Femur (tissue), 1 donor: ENCODE results near the gene DENND2C.
A peak's percentile ranks its signal among the peaks of the same experiment; 100 is the strongest.

Source experiments
- DNase-seq: peaks from one replicate; pipeline ENCODE4 v3.0.0-alpha.2; 2017

DENND2C gene, protein sequence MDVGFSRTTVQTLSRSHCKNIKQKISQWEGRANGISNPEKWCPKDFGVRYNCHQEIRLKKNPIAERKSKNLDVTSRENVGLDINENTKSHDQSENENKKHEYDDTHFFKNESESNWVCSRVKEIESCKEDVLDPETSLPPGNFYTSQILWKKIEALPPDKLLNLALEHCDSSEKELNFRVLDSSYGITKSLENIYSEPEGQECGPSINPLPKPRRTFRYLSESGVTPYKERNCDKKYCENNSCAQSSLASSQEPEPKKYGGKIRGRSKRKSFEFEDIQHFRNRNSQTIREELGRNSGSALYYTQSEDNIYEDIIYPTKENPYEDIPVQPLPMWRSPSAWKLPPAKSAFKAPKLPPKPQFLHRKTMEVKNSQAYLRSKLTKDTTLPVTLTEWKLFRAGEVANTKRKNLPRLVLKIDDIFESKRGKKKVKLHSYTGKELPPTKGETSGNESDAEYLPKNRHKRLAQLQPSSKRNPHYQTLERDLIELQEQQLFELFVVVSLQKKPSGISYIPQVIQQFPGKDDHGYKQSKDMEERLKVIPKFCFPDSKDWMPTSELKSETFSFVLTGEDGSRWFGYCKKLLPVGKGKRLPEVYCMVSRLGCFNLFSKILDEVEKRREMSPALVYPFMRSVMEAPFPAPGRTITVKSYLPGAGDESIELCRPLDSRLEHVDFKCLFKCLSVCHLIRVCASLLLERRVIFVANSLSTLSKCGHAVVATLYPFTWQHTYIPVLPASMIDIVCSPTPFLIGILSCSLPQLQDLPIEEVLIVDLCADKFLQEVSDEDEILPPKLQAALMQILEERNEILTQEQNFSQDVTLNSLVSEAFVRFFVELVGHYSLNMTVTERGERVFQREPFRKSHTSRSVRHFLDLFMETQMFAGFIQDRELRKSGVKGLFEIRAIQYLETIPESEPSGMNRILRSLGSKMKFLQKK

DNA sequence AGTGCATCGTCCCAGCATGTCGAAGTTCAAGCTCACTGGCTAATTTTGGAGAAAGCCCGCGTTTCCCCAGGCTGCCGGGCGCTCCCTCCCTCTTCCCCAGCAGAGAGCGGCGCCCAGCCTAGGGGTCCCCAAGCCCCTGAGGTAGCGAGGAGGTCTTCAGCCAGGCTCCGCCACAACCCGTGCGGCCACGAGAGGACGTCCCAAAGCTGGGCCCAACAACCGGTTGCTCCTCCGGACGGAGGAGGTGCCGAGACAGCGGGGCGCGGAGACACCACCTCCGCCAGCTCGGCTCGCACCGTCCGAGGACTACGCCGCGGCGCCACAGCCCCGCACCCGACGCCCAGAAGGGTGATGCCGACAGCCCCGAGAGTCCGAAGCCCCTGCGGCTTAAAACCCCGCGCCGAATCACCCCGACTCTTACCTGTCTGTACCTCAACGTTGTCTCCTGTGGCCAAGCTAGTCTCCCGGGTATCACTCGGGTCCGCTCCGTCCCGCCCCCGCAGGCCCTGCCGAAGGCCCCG lies at the start of gene DENND2C:
Gene DENND2C, minus strand, starts transcription at position 488 of the 521 bp plus-strand sequence. CDS start 44,065 bp downstream, outside the sequence.
- no peak for DNase-seq

DNA sequence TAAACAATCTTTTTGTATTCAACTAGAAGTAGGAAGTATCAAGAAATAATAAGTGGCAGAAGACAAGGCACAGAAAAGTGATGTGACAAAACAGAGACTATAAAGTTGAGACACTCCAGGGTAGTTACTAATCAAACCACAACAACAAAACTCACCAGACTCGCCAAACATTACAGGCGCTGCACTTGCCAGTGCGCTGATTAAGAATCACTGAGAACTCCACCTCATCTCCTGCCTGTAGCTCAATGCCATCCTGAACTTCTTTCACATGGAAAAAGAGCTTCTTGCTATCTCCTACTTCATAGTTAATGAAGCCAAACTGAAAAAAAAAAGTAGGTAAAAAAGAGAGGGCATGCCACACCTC lies 49.6 kb upstream of the DENND2C start:
- DNase-seq, result no peak

DNA sequence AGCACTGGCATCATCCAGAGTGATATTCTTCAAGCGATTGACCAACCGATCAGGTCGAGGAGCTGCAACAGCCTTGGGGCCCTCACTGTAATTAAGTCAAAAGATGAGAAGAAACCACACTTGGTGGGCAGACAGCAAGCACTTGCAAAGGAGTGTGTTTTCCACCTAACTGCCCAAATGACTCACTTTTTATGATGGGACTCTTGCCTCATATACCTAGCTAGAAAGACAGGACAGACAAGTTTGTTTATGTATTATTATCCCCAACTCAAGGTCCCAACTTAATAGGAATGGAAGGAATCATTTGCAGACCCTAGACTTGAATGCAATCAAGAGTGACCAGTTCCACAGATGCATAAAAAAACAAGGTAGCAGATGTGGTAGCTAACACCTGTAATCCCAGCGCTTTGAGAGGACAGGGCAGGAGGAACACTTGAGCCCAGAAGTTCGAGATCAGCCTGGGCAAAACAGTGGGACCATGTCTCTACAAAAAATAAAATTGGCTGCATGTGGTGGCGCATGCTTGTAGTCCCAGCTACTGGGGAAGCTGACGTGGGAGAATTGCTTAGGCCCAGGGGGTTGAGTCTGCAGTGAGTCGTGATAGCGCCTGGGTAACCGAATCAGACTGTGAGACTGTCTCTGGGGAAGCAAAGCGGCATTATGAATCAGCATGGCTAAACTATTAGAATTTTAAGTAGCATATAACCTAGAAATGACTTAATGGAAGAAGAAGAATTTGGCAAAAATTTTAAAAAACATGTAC lies 49.0 kb upstream of the DENND2C start:
- DNase-seq, result no peak

DNA sequence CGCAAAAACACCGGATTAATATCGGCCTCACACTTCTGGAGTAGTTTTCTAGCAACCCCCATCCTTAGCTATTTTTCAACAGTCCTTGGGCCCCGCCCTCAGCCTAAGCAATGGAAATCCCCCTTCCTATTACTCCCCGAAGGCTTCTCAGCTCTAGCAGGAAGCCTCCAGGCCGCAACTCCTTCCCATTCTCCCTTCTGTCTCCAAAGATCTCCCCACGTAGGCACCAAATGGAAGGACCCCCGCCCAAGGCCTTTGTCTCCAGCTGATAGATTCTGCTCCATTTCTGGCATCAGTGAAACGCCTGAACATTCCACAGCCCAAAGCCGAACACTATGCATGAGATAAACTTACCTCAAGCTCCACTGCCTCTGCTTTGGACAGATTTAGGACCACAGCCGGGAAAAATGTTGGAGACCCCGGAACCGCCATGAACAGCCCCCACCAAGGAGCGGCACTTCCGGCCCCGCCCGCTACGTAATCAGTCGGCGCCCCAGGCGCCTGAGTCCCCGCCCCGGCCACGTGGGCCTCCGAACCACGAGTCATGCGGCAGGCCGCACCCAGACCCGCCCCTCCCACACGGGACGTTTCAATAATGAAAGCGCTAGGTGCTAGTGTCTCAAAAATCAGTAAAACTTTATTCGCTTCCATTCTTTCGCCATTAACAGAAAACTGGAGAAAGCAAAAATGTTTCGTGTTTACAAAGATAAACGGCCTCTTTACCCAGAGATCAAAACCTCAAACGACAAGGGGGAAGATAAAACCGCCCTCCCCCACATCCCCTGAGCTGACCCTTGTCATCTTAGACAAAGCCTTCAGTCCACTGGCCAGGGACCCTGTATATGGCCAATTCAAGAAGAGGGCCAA lies 46.7 kb upstream of the DENND2C start, which contains the start of gene NRAS:
Gene NRAS, minus strand, starts transcription at position 468 of the 867 bp plus-strand sequence. CDS start 611 bp downstream, outside the sequence.
- peak; percentile 97 for DNase-seq

DNA sequence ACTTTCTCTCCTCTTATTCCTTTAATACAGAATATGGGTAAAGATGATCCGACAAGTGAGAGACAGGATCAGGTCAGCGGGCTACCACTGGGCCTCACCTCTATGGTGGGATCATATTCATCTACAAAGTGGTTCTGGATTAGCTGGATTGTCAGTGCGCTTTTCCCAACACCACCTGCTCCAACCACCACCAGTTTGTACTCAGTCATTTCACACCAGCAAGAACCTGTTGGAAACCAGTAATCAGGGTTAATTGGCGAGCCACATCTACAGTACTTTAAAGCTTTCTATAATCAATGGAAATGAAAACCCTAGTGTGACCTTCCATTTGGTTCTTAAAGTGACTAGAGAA lies 46.1 kb upstream of the DENND2C start:
- no peak for DNase-seq

DNA sequence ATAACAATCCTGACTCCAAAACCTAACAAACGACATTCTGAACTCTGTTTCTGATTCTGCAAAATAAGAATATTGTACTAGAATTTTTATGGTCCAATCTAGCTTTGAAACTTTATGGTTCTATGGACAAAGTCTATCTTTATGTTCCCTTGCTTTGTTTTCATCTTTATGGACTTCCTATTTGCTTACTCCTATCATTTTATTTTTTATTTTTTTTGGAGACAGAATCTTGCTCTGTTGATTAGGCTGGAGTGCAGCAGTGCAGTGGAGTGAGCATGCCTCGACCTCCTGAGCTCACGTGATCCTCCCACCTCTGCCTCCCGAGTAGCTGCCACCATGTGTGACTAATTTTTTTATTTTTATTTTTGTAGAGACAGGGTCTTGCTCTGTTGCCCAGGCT lies 43.1 kb upstream of the DENND2C start:
- DNase-seq, result no peak

DNA sequence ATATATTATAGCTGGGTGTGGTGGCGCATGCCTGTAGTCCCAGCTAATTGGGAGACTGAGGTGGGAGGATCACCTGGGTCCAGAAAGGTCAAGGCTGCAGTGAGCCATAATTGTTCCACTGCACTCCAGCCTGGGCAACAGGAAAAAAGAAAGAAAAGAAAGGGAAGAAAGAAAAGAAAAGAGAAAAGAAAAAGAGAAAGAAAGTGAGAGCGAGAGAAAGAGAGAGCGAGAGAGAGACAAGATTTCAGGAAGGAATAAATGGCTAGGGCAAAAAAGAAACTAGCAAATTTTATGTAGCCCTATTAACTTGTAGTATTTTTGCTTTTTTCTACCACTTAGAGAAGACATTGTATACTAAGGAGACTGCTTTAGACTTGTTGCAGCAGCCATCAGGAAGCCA lies 40.5 kb upstream of the DENND2C start:
- DNase-seq, result no peak

DNA sequence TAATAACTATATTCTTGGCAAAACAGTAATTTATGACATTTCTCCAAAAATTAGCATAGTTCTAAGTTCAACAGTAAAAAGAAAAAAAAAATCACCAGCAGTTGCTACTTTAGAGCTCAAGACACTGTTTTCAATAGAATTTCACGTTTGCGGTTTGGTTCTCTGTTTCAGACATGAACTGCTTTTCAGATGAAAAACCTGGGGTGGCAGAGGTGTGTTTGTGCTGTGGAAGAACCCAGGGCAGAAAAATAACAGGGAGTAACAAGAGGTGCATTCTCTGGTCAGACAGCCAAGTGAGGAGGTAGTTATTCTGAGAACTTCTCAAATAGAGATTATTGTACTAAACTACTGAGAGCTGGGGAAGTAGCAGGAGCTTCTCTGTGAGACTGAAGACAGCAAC lies 37.8 kb upstream of the DENND2C start:
- DNase-seq, result no peak

DNA sequence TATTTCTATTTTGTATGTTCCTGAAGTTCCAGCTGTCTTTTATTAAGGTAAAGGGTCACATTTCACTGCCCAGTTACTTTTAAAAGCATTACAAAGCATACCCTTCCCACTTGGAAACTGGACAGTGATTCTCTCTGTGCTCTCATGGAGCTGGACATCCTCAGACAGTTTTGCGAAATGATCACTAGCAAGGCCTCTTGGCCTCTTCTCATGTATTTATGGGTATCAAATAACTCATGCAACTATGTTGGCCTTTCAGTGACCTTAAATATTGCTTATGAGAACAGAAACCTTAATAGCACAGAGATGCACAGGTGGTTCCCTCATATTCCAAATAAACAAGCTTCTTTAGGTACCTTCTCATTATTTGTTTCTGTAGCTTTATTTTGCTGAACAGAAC lies 33.4 kb upstream of the DENND2C start:
- DNase-seq, result no peak

DNA sequence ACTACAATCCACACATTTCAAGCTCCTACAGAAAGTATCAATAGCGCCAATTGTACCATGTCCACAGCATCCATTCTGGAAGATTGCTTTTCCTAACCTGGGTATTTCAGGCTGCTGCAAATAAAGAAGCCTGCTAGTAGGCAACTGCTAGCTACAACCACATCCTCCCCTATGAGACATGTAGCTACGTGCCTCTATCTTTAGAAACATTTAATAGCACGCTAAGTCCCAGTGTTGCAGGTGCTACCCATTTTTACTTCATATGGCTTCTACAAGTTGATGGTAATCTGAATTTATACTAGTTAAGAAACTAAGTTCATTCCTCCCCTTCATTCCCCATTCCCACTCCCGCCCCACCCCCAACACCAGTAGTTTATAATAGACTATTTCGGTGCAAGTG lies 32.9 kb upstream of the DENND2C start:
- DNase-seq, result no peak

DNA sequence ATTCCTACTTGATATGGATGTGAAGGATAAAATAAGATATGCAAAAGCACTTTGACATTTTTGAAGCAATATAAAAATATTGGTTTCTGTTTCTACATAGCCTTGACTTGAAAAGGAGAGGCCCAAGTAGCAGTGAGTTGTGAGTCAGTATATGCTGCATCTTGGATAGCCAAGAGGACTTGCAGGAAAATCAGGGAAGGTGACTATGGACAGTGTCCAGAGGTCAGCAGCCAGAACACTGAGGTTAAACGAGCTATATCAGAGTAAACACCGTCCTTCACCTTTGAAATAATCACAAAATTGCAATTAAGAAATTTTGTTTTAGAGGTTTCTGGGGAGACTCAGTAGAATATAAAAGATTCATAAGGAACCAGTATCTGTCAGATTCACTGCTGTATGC lies 32.1 kb upstream of the DENND2C start:
- no peak for DNase-seq

DNA sequence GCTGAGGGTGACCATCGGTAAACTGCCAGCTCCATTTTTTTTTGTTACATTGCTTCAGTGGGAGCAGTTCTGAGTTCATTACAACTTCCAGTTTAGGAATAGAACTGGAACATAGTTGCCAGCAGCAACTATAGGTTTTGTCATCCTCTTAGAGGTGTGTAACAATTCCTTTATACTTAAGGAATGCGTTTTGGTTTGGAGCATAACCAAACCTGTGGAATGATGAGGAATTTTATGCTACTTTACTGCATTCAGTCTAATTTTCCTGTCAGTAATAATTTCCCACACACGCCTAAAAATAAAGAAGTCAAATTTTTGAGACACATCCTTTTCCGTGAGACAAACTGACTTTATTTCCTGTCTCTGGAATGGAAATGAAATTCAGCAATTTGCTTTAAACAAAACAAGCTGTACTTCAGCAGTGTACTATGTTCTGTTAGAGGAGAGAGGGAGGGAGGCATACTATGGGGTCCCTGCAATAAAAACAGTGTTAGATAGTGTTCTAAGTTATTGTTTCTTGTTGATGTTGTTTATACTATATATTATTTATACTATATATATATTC lies 30.3 kb upstream of the DENND2C start:
- no peak for DNase-seq

DNA sequence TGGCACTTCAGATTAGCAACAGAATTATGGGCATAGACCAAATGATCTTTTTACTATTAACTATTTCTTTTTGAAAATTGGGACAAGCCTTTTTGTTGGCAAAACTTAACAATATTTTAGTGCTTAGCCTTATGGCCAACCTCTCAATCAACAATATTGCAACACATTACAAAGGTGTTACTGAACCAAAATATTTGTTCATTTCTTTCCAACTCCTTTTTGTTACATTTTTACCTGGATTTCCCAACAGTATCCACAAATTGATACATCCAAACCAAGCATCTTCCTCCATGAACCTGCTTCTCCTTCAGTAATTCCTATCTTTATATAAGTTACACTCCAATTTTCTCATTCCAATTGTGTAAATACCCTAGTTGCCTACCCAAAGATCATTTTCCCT lies 27.0 kb upstream of the DENND2C start:
- no peak for DNase-seq

DNA sequence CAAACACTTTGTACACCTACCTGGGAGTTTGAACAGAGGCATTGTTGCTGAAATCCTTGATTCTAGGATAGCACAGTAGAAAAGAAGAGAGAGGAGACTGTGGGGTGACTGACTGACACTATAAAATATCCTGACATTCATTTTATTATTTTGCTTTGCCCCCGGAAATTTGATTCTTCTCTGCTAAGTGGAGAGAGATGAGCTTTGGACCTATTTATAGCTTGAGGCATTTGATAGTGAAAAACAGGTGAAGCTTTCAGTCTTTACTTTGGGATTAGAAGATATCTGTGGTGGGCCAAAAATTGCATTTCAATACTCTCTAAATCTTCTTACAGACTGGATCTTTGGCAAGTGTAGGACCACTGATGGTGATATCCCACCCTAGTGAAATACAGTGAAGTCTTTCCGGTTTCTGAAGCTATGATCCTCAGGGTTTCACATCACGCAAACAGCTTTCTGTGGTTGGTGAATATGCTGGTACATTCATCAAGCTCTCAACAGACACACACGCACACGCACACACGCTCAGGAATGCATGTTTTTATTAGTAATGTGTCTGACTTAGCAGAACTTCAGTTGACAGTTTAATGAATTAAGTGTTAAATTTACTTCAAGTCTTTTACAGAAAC lies 25.7 kb upstream of the DENND2C start, which contains the start of gene AMPD1:
Gene AMPD1, minus strand, starts transcription at position 117 of the 629 bp plus-strand sequence. Its CDS starts 75 bp downstream, at position 42.
- no peak for DNase-seq

DNA sequence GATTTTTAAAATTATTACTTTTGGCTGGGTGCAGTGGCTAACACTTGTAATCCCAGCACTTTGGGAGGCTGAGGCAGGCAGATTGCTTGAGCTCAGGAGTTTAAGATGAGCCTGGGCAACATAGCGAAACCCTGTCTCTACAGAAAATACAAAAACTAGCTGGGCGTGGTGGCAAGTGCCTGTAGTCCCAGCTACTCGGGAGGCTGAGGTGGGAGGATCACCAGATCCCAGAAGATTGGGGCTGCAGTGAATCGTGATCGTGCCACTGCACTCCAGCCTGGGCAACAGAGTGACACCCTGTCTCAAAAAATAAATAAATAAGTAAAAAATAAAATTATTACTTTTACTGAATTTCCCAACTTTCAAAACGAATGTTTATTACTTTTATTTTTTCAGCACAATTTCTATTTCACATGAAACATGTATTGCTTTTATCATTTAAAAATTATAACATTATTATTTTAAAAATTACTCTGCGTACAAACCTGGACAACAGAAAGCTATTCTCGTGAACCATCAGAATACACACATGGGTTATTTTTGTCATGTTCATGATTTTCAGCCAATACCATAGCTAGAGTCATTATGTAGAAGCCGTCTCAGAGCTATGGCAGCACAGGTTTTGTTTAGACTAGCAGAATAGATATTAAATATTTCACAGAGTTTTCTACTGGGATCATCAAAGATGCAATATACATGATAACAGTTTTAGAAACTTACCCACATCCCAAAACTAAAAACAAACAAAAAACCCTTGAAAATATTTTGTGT lies 24.9 kb upstream of the DENND2C start:
- DNase-seq, result no peak

DNA sequence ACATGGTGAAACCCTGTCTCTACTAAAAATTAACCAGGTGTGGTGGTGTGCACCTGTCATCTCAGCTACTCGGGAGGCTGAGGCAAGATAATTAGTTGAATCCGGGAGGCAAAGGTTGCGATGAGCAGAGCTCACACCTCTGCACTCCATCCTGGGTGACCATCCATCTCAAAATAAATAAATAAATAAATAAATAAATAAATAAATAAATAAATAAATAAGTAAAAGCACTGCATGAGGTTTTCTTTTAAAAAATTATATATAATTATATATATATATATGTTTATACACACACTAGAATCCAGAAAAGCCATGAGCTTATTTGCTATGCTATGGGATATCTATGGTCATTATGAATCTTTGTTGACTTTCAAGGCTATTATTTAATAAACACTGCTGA lies 23.1 kb upstream of the DENND2C start:
- DNase-seq, result no peak

DNA sequence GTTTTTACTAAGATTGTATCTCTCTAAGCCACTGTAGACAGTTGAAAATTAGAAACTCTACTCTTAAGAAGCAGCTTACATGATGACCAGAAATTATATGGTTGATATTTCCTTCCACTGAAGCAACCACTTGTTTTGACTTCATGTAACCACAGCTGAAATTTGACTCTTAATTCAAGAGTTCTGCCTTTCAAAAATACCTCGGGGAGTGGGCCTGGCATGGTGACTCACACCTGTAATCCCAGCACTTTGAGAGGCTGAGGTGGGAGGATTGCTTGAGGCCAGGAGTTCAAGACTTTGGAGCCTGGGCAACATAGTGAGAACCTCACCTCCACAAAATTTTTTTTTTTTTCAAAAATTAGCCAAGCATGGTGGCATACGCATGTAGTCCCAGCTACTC lies 21.2 kb upstream of the DENND2C start:
- no peak for DNase-seq

DNA sequence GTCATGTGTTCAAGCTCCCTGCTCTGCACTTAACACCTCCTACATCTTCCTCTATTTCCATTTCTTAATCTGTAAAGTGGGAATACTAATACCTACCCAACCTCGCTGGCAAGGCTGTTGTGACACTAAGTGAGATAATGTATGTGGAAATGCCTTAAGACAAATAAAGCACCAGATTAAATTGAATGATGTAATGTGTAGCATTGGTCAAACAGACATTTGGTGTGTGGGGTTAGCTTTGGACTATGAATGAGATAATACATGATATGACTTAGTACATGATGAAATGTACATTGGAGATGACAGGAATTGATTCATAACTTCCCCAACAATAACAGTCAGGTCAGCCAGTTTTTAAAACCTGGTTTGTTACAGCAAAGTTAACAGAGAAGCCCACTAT lies 20.3 kb upstream of the DENND2C start:
- DNase-seq, result no peak

DNA sequence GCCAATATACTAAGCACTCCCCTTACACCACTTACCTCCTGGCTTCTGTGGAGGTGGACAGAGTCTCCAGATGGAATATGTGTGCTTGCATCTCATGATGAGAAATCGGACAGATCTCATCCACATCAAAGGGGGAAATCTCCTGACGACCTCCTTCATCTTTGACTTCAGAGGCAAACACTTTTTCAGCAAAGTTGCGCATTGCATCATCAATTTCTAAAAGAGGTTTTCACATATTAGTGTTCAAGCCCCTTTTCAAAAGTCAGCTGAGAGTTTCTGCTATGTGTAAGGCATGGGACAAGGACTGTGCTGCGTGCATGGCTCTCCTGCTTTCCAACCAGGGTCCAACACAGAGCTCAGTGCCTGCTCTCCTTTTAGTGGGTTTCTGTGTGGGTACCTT lies 18.7 kb upstream of the DENND2C start:
- no peak for DNase-seq

DNA sequence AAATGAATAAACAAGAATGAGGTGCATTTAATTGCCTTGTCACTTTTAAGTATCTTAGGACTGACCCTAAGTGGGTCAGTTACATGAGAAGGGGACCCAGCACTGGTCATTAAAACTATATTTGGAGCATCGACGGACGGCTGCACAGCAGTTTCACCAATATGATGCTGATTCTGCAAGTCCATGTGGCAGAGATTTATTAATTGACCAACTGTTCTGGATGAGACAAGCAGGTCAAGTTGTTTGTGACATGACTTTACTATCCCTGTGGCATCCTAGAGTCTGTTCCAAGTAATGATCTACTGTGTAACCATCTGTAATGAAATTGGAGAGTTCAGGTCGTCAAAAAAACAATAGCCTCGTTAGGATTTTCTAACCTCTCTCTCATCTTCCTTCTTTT lies 16.0 kb upstream of the DENND2C start:
- DNase-seq, result no peak
